ENCODE results near the gene GPR153.

GPR153 gene

GRCh38 chr1:6261615-6261995 lies 707 bp upstream of the GPR153 start:
- TF ChIP-seq, protein P1, sequence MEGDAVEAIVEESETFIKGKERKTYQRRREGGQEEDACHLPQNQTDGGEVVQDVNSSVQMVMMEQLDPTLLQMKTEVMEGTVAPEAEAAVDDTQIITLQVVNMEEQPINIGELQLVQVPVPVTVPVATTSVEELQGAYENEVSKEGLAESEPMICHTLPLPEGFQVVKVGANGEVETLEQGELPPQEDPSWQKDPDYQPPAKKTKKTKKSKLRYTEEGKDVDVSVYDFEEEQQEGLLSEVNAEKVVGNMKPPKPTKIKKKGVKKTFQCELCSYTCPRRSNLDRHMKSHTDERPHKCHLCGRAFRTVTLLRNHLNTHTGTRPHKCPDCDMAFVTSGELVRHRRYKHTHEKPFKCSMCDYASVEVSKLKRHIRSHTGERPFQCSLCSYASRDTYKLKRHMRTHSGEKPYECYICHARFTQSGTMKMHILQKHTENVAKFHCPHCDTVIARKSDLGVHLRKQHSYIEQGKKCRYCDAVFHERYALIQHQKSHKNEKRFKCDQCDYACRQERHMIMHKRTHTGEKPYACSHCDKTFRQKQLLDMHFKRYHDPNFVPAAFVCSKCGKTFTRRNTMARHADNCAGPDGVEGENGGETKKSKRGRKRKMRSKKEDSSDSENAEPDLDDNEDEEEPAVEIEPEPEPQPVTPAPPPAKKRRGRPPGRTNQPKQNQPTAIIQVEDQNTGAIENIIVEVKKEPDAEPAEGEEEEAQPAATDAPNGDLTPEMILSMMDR (conservative IDR thresholded peaks at IDR 0.05; ENCODE audit: low read depth, low read length), result no peak
- peak overlapping the region; percentile 29 for H3K4me3 ChIP-seq (ENCODE audit: low read length)
- DNase-seq (ENCODE audit: low read depth), result no peak

DNA sequence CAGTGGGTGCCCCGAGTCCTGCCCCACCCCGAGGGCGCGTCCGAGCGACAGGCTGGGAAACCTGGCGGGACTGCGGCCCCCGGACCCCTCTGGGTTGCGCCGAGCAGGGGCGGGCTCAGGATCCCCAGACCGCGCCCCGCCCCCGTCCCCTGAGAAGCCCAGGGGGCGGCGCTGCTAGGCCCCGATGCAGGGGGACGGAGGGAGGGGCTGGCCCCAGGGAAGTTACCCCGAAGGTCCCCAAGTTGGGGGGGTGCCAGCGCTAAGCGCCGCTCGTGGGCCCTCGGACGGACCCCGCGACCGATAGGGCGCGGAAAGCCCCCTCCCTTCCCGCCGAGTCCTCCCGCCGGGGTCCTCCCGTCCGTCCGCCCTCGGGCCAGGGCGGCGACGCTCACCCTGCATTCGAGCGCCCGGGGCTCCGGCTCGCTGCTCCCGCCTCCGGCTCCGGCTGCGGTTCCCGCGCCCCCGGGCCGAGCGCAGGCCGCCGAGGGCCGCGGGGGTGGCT lies 414 bp downstream of the GPR153 start:
- DNase-seq (ENCODE audit: low read depth), result no peak
- TF ChIP-seq, protein P1 (conservative IDR thresholded peaks at IDR 0.05; ENCODE audit: low read depth, low read length), result no peak

DNA sequence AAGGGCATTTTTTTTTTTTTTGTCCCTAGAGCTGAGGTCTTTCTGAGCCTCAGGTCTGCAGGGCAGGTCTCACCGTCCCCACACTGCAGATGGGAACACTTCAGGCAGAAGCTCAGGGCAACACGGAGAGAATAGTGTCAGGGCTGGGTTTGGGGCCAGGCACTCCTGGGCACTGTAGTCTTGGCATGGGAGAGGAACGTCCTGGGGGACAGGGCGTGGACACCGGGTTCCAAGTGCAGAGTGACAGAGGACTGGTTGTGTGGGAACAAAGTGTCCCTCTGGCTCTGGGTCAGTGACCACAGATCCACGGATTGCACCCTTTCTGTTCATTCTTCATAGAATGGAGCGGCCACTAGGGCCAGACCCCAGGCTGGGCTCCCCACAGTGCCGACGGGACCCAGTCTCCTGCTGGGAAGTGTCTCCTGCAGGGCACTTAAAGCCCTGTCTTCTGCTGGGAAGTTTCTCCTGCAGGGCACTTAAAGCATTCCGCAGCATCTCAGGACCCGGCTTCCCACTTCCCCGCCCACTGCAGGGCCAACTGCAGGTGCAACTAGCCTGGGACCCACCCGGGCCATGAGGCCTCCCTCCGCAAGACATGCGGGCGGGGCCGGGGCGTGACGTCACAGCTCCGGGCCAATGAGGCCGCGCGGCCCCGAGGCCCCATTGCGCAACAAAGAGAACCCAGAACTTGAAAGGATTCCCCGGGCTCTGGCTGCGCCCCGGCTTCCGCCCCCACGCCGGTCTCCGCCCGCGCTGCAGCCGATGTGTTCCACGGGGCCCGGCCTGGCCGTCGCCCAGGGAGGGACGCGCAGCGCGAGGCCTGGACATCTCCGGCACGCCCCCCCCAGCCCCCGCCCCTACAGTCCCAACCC lies 1.2 kb downstream of the GPR153 start:
- H3K4me3 ChIP-seq (ENCODE audit: low read length), result peak overlapping the region; percentile 38
- TF ChIP-seq, protein P1 (conservative IDR thresholded peaks at IDR 0.05; ENCODE audit: low read depth, low read length), result no peak
- DNase-seq (ENCODE audit: low read depth), result no peak

More for the DNA sequence above, 414 bp downstream of the GPR153 start:
- H3K4me3 ChIP-seq (ENCODE audit: low read length), result peak overlapping the region; percentile 38

GRCh38 chr1:6258675-6259074 lies 2.2 kb downstream of the GPR153 start:
- TF ChIP-seq, protein P1 (conservative IDR thresholded peaks at IDR 0.05; ENCODE audit: low read depth, low read length), result no peak
- H3K4me3 ChIP-seq (ENCODE audit: low read length), result no peak overlapping the region
- no peak for DNase-seq (ENCODE audit: low read depth)

- no peak overlapping the region for H3K4me3 ChIP-seq (ENCODE audit: low read length)
- DNase-seq (ENCODE audit: low read depth), result no peak
- TF ChIP-seq, protein P1 (conservative IDR thresholded peaks at IDR 0.05; ENCODE audit: low read depth, low read length), result no peak
Measured at GRCh38 chr1:6257541-6258069, 3.3 kb downstream of the GPR153 start.

DNA sequence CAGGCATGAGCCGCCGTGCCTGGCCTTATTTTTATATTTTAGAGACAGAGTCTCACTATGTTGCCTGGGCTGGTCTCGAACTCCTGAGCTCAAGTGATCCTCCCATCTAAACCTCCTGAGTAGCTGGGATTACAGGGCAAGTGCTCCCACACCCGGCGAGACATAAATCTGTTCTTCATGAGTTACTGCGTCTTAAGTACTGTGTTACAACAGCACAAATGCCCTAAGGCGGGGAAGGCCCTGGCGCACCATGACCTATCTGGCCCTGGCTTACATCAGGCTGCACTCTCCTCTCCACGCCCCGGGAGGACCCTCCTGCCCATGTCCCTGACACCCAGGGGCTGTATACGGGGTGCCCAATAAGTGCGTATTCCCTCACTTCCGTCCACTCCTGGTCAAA lies 4.3 kb downstream of the GPR153 start:
- TF ChIP-seq, protein P1 (conservative IDR thresholded peaks at IDR 0.05; ENCODE audit: low read depth, low read length), result no peak
- H3K4me3 ChIP-seq (ENCODE audit: low read length), result no peak overlapping the region
- no peak for DNase-seq (ENCODE audit: low read depth)

Data from retinal pigment epithelial cell (primary cell).